ENCODE results near the gene TMEM163.
"Not testable (repeated sequence)": the region's sequence is repeated elsewhere in the genome, so short reads cannot be mapped to it uniquely, and the experiment has no call there.

Gene TMEM163

GRCh38 chr2:134660626-134661402 lies 58.0 kb downstream of the TMEM163 start:
- DNase-seq = no peak

- no peak for DNase-seq
These were observed 59.1 kb downstream of the TMEM163 start for GRCh38 chr2:134659724-134660123.

DNA sequence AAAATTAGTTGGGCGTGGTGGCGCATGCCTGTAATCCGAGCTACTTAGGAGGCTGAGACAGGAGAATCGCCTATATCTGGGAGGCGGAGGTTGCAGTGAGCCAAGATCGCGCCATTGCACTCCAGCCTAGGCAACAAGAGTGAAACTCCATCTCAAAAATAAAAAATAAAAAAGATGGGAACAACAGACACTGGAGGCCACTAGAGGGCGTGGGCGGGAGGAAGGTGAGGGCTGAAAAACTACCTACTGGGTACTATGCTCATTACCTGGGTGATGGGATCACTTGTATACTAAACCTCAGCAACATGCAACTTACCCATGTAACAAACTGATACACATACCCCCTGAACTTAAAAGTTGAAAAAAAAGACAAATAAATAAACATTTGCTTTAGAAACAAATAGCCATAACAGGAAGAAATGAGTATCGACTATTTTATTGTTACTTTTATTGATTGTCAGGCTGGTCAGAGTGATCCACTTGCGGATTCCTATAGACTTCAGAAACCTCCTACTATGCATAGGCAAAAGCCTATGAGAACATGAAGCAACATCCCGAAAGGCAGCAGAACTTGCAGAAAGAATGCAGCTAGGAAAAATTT lies 61.0 kb downstream of the TMEM163 start:
- peak; percentile 29 for DNase-seq

- DNase-seq = not testable (repeated sequence)
These were observed 62.4 kb downstream of the TMEM163 start for GRCh38 chr2:134656391-134656790.

- DNase-seq = no peak
These were observed 70.2 kb downstream of the TMEM163 start for GRCh38 chr2:134648586-134648985.

- no peak for DNase-seq
These were observed 71.1 kb downstream of the TMEM163 start for GRCh38 chr2:134647607-134648256.

GRCh38 chr2:134642938-134643337 lies 75.9 kb downstream of the TMEM163 start:
- no peak for DNase-seq

GRCh38 chr2:134640494-134640893 lies 78.3 kb downstream of the TMEM163 start:
- no peak for DNase-seq

- DNase-seq = no peak
These were observed 79.5 kb downstream of the TMEM163 start for GRCh38 chr2:134639265-134639664.

- DNase-seq = no peak
These were observed 82.1 kb downstream of the TMEM163 start for GRCh38 chr2:134636714-134637113.

DNA sequence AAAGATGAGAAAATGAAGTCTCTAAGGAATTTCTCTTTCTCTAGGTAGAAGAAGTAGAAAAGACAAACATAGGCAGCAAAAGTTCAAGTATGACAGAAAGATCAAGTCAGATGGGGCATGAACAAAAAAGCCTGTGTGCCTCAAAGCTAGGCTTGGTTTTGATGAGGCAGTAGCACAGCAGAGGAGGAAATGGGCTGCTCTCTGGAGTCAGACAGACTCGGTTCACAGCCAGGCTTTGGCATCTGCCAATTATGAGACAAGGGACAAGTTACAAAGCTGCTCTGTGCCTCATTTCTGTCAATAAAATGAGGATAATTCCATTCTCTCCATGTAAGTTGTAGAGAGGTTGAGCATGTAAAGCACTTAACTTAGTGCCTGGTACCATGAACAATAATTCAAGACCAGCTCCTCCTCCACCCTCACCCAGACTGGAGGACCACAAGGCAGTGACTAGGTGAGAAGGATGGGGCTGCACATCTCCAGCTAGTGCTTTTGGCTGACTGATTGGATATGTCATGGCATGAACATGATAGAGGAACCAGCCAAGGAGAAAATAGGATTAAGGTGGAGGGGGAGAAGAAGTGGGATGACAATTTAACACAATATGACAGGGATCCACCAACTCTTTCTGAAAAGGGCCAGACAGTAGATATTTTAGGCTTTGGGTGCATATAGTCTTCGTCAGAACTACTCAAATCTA lies 84.6 kb downstream of the TMEM163 start:
- DNase-seq = no peak

DNA sequence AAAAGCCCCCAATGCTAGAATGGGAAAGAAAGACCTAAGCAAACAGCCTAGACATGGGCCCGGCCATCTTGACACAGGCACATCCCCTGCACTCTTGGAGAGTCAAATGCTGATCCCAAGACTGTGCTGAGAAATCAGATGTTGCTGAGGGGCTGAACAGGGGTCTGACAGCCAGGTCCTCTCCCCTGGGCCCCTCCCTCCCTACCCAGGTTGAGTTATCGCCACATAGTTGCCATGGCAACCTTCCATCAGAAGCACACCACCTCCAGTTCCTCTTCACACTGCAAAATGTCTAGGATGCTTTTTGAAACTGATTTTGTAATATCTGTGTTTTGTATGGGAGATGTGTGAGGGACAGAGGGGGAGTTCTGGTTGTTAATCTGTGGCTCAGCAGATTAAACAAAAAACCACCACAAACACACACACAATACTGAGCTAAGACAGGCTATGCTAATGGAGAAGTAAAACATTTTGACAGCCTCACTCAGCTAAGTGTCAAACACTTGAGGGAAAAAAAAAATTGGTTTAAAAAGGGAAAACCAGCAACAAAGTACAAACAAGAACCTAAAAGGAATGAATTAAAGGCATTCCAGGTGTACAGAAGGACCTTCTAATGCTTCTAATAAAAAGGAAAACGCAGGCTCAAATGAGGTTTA lies 88.2 kb downstream of the TMEM163 start:
- DNase-seq = no peak

DNA sequence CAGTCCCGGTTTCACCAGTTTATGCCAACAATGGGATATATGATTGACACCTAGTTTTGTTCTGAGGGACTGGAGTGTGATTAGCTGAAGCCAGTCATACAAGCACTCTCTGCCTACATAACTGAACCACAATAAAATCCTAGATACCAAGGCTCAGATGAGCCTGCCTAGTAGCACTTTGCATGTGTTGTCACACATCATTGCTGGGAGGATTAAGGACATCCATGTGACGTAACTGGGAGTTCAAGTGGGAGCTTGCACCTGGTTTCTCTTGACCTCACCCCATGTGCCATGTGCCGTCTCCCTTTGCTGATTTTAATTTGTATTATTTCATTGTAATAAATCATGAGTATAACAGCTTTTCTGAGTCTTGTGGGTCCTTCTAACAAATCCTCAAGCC lies 90.3 kb downstream of the TMEM163 start:
- no peak for DNase-seq

GRCh38 chr2:134626781-134627180 lies 92.0 kb downstream of the TMEM163 start:
- DNase-seq = no peak

DNA sequence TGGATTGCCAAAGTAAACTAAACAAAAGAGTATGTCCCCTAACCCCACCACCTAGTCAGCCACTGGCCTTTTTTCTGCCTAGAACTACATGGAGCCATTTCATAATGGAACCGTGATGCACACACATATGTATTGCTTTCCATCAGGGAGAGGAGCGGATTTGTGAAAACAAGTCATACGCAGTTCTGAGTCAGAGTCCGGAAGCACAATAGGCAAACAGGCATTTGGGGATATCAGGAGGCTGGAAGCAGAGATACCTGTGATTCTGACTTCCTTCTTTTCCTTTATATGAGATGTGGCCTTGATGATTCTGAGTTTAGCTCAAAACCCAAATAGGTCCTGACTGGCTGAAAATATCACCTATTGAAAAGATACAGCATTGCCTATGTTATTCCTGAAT lies 93.5 kb downstream of the TMEM163 start:
- DNase-seq = no peak

DNA sequence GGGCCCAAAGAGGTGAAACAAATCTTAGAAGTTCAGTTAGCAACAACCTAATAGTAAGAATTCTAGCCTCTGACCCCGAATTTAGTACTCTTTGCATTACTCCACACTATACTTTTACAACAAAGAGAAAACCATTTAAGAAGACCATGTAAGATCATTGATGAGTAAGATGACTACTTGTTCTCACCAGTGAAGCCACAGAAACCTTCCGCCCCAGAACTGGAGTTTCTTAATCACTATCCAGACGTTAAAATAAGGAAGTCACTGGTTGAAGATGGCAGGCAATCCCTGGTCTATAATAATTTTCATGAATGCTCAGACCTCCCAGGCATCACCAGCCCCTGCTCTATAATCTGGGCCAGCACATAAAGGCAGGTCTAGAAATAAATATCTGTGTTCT lies 95.0 kb downstream of the TMEM163 start:
- peak; percentile 40 for DNase-seq

DNA sequence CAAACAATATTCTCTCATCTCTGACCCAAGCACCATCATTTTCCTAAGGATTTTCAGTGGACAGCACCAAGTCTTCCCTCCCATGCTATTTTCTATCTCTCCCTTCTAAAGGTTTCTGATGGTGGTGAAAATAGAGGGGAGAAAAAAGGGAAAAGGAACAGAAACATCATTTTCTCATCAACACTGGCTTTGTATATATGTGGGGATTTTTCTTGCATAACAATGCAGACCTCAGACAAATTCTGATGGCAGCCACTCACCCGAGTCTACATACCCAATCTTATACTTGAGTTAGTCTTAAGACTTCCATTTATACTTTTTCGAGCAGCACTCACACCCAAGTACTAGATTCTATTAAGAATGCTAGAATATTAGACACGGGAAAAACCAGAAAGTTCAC lies 95.8 kb downstream of the TMEM163 start:
- DNase-seq = no peak

- peak; percentile 73 for DNase-seq
These were observed 96.7 kb downstream of the TMEM163 start for GRCh38 chr2:134621939-134622705.

DNA sequence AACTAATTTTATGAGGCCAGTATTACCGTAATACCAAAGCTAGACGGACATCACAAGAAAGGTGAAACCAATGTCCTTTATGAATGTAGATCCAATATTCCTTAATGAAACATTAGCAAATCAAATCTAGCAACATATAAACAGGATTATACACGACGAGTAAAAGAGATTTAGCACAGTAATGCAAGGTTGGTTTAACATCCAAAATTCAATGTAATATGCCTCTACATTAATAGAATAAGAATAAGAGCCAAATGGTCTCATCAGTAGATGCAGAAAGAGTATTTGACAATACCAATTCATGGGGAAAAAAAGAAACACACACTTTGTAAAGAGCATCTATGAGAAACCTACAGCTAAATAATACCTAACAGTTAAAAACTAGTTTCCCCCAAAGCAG lies 99.5 kb downstream of the TMEM163 start:
- DNase-seq = no peak

- not testable (repeated sequence) for DNase-seq
These were observed 103.3 kb downstream of the TMEM163 start for GRCh38 chr2:134615480-134615879.

DNA sequence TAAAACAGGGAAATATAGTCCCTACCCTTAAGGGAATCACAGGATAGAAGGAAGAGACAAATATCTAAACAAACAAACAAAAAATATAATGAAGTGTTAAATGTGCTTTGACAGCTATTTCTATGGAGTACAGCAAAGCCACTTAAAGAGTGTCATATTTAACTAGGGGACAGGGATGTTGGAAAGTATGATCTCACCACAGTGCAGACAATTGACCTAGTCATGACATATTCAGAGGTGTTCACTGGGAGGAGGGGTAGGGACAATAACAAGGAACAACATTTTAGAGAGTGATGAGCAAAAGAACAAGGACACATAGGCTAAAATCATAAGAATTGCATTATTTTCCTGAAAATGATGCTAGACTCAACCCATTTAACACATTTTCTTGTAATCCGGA lies 107.5 kb downstream of the TMEM163 start:
- DNase-seq = no peak

DNA sequence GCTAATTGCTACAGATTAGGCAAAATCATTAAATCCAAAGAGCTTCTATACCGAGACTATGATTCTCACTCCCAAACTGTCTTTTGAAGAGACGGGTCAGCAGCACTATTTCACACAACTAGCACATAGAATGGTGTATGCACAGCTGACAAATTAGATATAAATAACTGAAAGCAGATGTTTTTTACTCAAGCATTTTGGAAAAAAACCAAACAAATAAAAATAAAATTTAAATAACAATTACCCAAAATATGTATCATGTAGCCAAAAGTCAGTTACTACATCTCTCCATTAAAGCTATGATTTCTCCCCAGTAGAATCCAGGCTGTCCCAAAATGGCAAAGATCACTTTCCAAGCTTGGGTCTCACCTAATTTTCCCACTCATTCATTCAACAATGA lies 107.9 kb downstream of the TMEM163 start:
- no peak for DNase-seq
